ENCODE data around the gene MOSPD2.
A peak's percentile ranks its signal among the peaks of the same experiment; 100 is the strongest.

Gene MOSPD2

DNA sequence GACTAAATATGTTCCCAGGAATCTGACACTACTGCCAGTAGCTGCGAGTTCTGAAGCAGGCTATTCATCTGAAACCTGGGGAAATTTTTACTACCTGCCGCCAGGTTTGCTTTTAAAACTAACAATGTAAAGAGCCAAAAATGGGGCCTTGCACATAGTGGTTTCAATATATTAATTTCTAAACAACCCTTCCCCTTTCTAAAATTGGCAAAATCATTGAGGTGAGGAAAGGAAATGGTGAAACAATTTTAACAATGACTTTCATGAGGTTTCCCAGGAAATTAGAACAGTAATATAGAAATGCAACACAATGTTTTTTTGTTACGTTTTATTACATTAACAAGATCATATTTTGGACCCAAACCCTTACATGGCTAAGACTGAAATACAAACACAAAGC lies 21.7 kb upstream of the MOSPD2 start:
- no peak overlapping the region for H3K18ac ChIP-seq (ENCODE audit: low read length)
- WGBS (ENCODE audit: extremely low coverage, insufficient coverage, insufficient read length): no CpG with 5 or more reads among the region's 3 CpGs

DNA sequence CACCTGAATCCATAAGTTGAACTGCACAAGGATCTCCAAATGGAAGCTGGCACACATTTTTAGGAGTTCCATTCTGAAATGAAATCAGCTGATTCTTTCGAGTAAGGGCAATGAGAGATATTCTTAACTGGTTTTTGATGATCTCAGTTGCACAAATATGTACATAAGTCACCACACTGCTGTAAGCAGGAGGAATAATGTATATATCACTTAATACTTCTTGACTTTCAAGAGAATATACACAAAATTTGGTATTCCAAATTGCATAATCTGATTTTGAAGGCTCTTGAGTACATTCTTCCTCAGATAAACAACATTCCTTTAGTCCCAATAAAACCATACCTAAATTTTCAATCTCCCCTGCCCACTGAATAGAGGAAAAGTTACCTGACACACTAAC lies 8.6 kb upstream of the MOSPD2 start:
- Histone ChIP-seq H2AK5ac (ENCODE audit: low read length) (no peak overlapping the region), H3K79me1 (ENCODE audit: low read length) (no peaks in the 10 kb centered on the region), H3K27me3 (ENCODE audit: insufficient read depth, low read length) (no peaks in the 10 kb centered on the region), H3K9me3 (ENCODE audit: insufficient read depth, low read depth, low read length) (no peaks in the 10 kb centered on the region), H3K4me1 (ENCODE audit: control insufficient read depth in 1 of 2, insufficient read depth in 2 of 2, low read length in 2 of 2) (no peaks in the 10 kb centered on the region), H2BK120ac (ENCODE audit: insufficient read depth, low read length, poor library complexity) (no peak overlapping the region), H2BK5ac (ENCODE audit: low read depth, low read length, poor library complexity) (no peak overlapping the region), H3K18ac (ENCODE audit: low read length) (no peak overlapping the region), H3K9ac (ENCODE audit: low read length) (no peak overlapping the region), H4K8ac (ENCODE audit: low read depth, low read length) (no peak overlapping the region), H3K27ac (ENCODE audit: low read depth, low read length) (no peak overlapping the region), H3K4me2 (ENCODE audit: low read length) (no peak overlapping the region), H2AFZ (ENCODE audit: insufficient read depth, low read length, poor library complexity) (no peak overlapping the region), H2BK12ac (ENCODE audit: low read length) (no peak overlapping the region), H3K36me3 (ENCODE audit: control insufficient read depth in 1 of 2, insufficient read depth in 2 of 2, low read length in 2 of 2) (no peaks in the 10 kb centered on the region), H4K91ac (ENCODE audit: low read depth, low read length) (no peak overlapping the region), H3K4me3 (ENCODE audit: low read depth, low read length) (no peak overlapping the region), H3K79me2 (ENCODE audit: control insufficient read depth, insufficient read depth, low read length, poor library complexity) (no peaks in the 10 kb centered on the region), H4K12ac (ENCODE audit: low read depth, low read length) (no peak overlapping the region), H3K23ac (ENCODE audit: low read length) (no peak overlapping the region), H3K14ac (ENCODE audit: low read length) (no peak overlapping the region), H3K4ac (ENCODE audit: low read depth, low read length) (no peak overlapping the region)
- no CpG with 5 or more reads among the region's 1 CpG for WGBS (ENCODE audit: extremely low coverage, insufficient coverage, insufficient read length)
- peak in 1 of 2 donors; percentile 9 for DNase-seq

More for the DNA sequence above, 21.7 kb upstream of the MOSPD2 start:
- no peaks in the 10 kb centered on the region for H3K4me1 ChIP-seq (ENCODE audit: control insufficient read depth in 1 of 2, insufficient read depth in 2 of 2, low read length in 2 of 2)
- no peak overlapping the region for H3K9ac ChIP-seq (ENCODE audit: low read length)
- no peak overlapping the region for H2BK5ac ChIP-seq (ENCODE audit: low read depth, low read length, poor library complexity)
- no peak overlapping the region for H2BK120ac ChIP-seq (ENCODE audit: insufficient read depth, low read length, poor library complexity)
- H2BK12ac ChIP-seq (ENCODE audit: low read length): no peak overlapping the region
- no peak overlapping the region for H3K4me3 ChIP-seq (ENCODE audit: low read depth, low read length)
- H3K4ac ChIP-seq (ENCODE audit: low read depth, low read length): no peak overlapping the region
- H3K27me3 ChIP-seq (ENCODE audit: insufficient read depth, low read length): no peaks in the 10 kb centered on the region
- H3K9me3 ChIP-seq (ENCODE audit: insufficient read depth, low read depth, low read length): no peaks in the 10 kb centered on the region
- H4K8ac ChIP-seq (ENCODE audit: low read depth, low read length): no peak overlapping the region
- DNase-seq: no peak
- no peaks in the 10 kb centered on the region for H3K79me1 ChIP-seq (ENCODE audit: low read length)
- H4K91ac ChIP-seq (ENCODE audit: low read depth, low read length): no peak overlapping the region
- no peaks in the 10 kb centered on the region for H3K36me3 ChIP-seq (ENCODE audit: control insufficient read depth in 1 of 2, insufficient read depth in 2 of 2, low read length in 2 of 2)
- H4K12ac ChIP-seq (ENCODE audit: low read depth, low read length): no peak overlapping the region
- H2AK5ac ChIP-seq (ENCODE audit: low read length): no peak overlapping the region
- no peak overlapping the region for H3K23ac ChIP-seq (ENCODE audit: low read length)
- no peaks in the 10 kb centered on the region for H3K79me2 ChIP-seq (ENCODE audit: control insufficient read depth, insufficient read depth, low read length, poor library complexity)
- H3K4me2 ChIP-seq (ENCODE audit: low read length): no peak overlapping the region
- no peak overlapping the region for H3K14ac ChIP-seq (ENCODE audit: low read length)
- no peak overlapping the region for H2AFZ ChIP-seq (ENCODE audit: insufficient read depth, low read length, poor library complexity)
- H3K27ac ChIP-seq (ENCODE audit: low read depth, low read length): no peak overlapping the region

DNA sequence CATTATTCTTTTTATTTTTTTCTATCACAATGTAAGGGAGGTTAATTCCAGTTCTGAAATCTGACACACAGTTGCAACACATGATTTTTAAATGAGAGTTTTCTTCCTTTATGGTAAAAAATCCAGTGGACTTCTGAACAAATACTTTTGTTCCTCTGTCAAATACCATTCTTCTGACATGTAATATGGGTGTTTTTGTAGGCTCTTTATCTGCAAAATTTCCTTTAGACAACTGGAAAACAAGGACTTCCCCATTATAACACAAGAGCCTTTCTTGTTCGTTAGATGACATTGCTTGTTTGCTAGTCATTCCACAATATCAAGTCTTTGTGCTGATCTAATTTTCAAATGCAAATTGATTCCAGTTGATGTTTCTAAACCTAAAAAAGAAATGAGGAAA lies 8.0 kb upstream of the MOSPD2 start:
- Histone ChIP-seq H3K36me3 (ENCODE audit: control insufficient read depth in 1 of 2, insufficient read depth in 2 of 2, low read length in 2 of 2) (no peaks in the 10 kb centered on the region), H4K91ac (ENCODE audit: low read depth, low read length) (no peak overlapping the region), H3K4me3 (ENCODE audit: low read depth, low read length) (no peak overlapping the region), H3K27me3 (ENCODE audit: insufficient read depth, low read length) (no peaks in the 10 kb centered on the region), H3K79me1 (ENCODE audit: low read length) (no peaks in the 10 kb centered on the region), H3K79me2 (ENCODE audit: control insufficient read depth, insufficient read depth, low read length, poor library complexity) (no peaks in the 10 kb centered on the region), H3K18ac (ENCODE audit: low read length) (no peak overlapping the region), H3K4ac (ENCODE audit: low read depth, low read length) (no peak overlapping the region), H2AK5ac (ENCODE audit: low read length) (no peak overlapping the region), H2BK5ac (ENCODE audit: low read depth, low read length, poor library complexity) (no peak overlapping the region), H3K4me2 (ENCODE audit: low read length) (no peak overlapping the region), H2AFZ (ENCODE audit: insufficient read depth, low read length, poor library complexity) (no peak overlapping the region), H3K14ac (ENCODE audit: low read length) (no peak overlapping the region), H2BK12ac (ENCODE audit: low read length) (no peak overlapping the region), H4K8ac (ENCODE audit: low read depth, low read length) (no peak overlapping the region), H4K12ac (ENCODE audit: low read depth, low read length) (no peak overlapping the region), H3K9me3 (ENCODE audit: insufficient read depth, low read depth, low read length) (no peaks in the 10 kb centered on the region), H3K9ac (ENCODE audit: low read length) (no peak overlapping the region), H3K23ac (ENCODE audit: low read length) (no peak overlapping the region), H3K4me1 (ENCODE audit: control insufficient read depth in 1 of 2, insufficient read depth in 2 of 2, low read length in 2 of 2) (no peaks in the 10 kb centered on the region), H3K27ac (ENCODE audit: low read depth, low read length) (no peak overlapping the region), H2BK120ac (ENCODE audit: insufficient read depth, low read length, poor library complexity) (no peak overlapping the region)
- DNase-seq: peak in 1 of 2 donors; percentile 52
- WGBS (ENCODE audit: extremely low coverage, insufficient coverage, insufficient read length): no CpG with 5 or more reads among the region's 1 CpG

DNA sequence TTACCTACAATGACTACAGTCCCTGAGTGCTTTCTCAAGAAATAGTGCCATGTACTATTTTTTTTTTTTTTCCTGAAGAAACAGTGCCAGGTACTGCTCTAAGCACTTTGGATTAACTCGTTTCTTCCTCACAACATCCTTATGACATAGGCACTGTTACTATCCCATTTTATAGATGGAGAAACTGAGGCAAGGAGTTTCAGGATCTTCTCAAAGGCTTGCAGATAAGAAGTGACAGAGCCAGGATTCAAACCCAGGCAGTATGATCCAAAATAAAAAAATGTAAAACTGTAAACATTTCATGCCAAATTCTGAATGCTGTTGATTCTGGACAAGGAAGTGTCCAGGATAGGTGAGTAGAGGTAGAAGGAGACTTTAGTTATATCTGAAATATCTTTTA lies 1.5 kb upstream of the MOSPD2 start:
- H2BK12ac ChIP-seq (ENCODE audit: low read length): no peak overlapping the region
- no peak overlapping the region for H4K8ac ChIP-seq (ENCODE audit: low read depth, low read length)
- WGBS (ENCODE audit: extremely low coverage, insufficient coverage, insufficient read length): no CpG with 5 or more reads among the region's 1 CpG
- no peaks in the 10 kb centered on the region for H3K36me3 ChIP-seq (ENCODE audit: control insufficient read depth in 1 of 2, insufficient read depth in 2 of 2, low read length in 2 of 2)
- H3K4me3 ChIP-seq (ENCODE audit: low read depth, low read length): no peak overlapping the region
- no peak overlapping the region for H2BK120ac ChIP-seq (ENCODE audit: insufficient read depth, low read length, poor library complexity)
- H3K79me1 ChIP-seq (ENCODE audit: low read length): peaks cover 4% of the 10 kb centered on the region
- no peak overlapping the region for H3K4me2 ChIP-seq (ENCODE audit: low read length)
- H2AK5ac ChIP-seq (ENCODE audit: low read length): no peak overlapping the region
- H2BK5ac ChIP-seq (ENCODE audit: low read depth, low read length, poor library complexity): no peak overlapping the region
- no peaks in the 10 kb centered on the region for H3K27me3 ChIP-seq (ENCODE audit: insufficient read depth, low read length)
- H3K27ac ChIP-seq (ENCODE audit: low read depth, low read length): no peak overlapping the region
- no peak overlapping the region for H3K18ac ChIP-seq (ENCODE audit: low read length)
- H3K23ac ChIP-seq (ENCODE audit: low read length): no peak overlapping the region
- H3K4ac ChIP-seq (ENCODE audit: low read depth, low read length): no peak overlapping the region
- H3K4me1 ChIP-seq (ENCODE audit: control insufficient read depth in 1 of 2, insufficient read depth in 2 of 2, low read length in 2 of 2): peaks cover 0 to 3% of the 10 kb centered on the region in 2 experiments
- H4K12ac ChIP-seq (ENCODE audit: low read depth, low read length): no peak overlapping the region
- no peak overlapping the region for H4K91ac ChIP-seq (ENCODE audit: low read depth, low read length)
- H2AFZ ChIP-seq (ENCODE audit: insufficient read depth, low read length, poor library complexity): no peak overlapping the region
- H3K79me2 ChIP-seq (ENCODE audit: control insufficient read depth, insufficient read depth, low read length, poor library complexity): peaks cover 2% of the 10 kb centered on the region
- DNase-seq: no peak
- H3K9ac ChIP-seq (ENCODE audit: low read length): no peak overlapping the region
- no peak overlapping the region for H3K14ac ChIP-seq (ENCODE audit: low read length)
- no peaks in the 10 kb centered on the region for H3K9me3 ChIP-seq (ENCODE audit: insufficient read depth, low read depth, low read length)
